LNCAP (cell line): ENCODE results near the gene GNB5.

Experiments
- CTCF ChIP-seq: fragments of 450-650 bp; IDR thresholded peaks from 2 replicates; pipeline ENCODE4 v1.5.1; 2017; ENCODE audit warnings: mild to moderate bottlenecking

The GNB5 gene

GRCh38 chr15:52118969-52119749 lies 72.0 kb downstream of the GNB5 start:
- TF ChIP-seq CTCF: no peak

- TF ChIP-seq CTCF: no peak
These were observed 73.6 kb downstream of the GNB5 start for GRCh38 chr15:52117549-52117948.

GRCh38 chr15:52115598-52116427 lies 75.4 kb downstream of the GNB5 start:
- TF ChIP-seq CTCF: no peak

- TF ChIP-seq CTCF: no peak
These were observed 76.7 kb downstream of the GNB5 start for GRCh38 chr15:52114261-52115055.

GRCh38 chr15:52113708-52114107 lies 77.5 kb downstream of the GNB5 start:
- TF ChIP-seq CTCF: no peak

GRCh38 chr15:52113235-52113634 lies 78.0 kb downstream of the GNB5 start:
- no peak for TF ChIP-seq CTCF

GRCh38 chr15:52112203-52112750 lies 78.9 kb downstream of the GNB5 start:
- TF ChIP-seq CTCF: no peak
